Keratinocyte (primary cell): ENCODE measurements around the gene XAGE2.

Source experiments
- EZH2 ChIP-seq: IDR thresholded peaks from one replicate; pipeline ENCODE4 v1.6.1; 2012; ENCODE audit warnings: inconsistent platforms, mild to moderate bottlenecking, low read length, moderate library complexity
- TF ChIP-seq, protein P1 (sequence below), 3 experiments: IDR thresholded peaks in 1 of 3; conservative IDR thresholded peaks in 1 of 3; optimal IDR thresholded peaks in 1 of 3; 2 replicates in 2 of 3; 3 replicates in 1 of 3; pipeline versions ENCODE3 to v1.5.1; 2011; ENCODE audit warnings: low read length in 3 of 3, mild to moderate bottlenecking in 3 of 3, moderate library complexity in 2 of 3, control low read depth in 1 of 3, inconsistent platforms in 1 of 3; ENCODE audit not compliant: insufficient read depth in 2 of 3; ENCODE audit errors: extremely low read depth in 1 of 3

DNA sequence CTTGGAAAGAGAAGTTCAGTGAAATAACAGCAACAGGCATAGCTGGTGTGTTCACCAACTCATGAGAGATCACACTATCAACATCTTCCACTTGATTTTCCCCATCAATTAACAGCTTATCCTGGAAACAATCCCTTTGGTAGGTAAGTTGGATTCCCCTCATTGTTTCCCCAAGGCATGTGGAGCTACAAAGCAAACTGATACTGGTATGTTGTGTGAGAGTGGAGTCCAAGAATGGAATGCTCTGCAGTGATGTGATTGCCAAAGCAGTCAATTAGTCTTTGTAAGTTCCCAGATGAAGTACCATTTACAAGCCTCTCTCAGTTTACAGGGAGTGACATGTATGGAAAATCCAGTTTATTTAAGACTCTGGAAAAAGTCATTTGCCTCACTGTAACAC lies 13.7 kb upstream of the XAGE2 start:
- TF ChIP-seq, protein P1, sequence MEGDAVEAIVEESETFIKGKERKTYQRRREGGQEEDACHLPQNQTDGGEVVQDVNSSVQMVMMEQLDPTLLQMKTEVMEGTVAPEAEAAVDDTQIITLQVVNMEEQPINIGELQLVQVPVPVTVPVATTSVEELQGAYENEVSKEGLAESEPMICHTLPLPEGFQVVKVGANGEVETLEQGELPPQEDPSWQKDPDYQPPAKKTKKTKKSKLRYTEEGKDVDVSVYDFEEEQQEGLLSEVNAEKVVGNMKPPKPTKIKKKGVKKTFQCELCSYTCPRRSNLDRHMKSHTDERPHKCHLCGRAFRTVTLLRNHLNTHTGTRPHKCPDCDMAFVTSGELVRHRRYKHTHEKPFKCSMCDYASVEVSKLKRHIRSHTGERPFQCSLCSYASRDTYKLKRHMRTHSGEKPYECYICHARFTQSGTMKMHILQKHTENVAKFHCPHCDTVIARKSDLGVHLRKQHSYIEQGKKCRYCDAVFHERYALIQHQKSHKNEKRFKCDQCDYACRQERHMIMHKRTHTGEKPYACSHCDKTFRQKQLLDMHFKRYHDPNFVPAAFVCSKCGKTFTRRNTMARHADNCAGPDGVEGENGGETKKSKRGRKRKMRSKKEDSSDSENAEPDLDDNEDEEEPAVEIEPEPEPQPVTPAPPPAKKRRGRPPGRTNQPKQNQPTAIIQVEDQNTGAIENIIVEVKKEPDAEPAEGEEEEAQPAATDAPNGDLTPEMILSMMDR (optimal IDR thresholded peaks at IDR 0.05 in 1 of 3, IDR thresholded peaks at IDR 0.05 in 1 of 3, conservative IDR thresholded peaks at IDR 0.05 in 1 of 3; ENCODE audit: extremely low read depth in 1 of 3, insufficient read depth in 2 of 3, low read length in 3 of 3) = no peak
- no peak for TF ChIP-seq EZH2
